GM23248 (cell line): Measurements from ENCODE around the gene GAB2. TPM values are rescaled to one million over a fixed set of nuclear protein-coding genes. Genes with fewer than 3 reads are reported as not detected.

Experiments
- DNase-seq: peaks from one replicate; pipeline ENCODE4 v3.0.0-alpha.2; 2015
- H2AFZ ChIP-seq: fragments of 200-600 bp; sonication (generic); 2 replicates; pipeline ENCODE4 v1.6.1; 2016; ENCODE audit warnings: antibody characterized with exemption
- H3F3A ChIP-seq: fragments of 200-600 bp; sonication (generic); 2 replicates; pipeline ENCODE4 v1.6.1; 2016; ENCODE audit warnings: mild to moderate bottlenecking, antibody characterized with exemption, mixed run types; ENCODE audit not compliant: insufficient read depth
- H3K27ac ChIP-seq: fragments of 200-600 bp; sonication (generic); 2 replicates; pipeline ENCODE4 v1.5.1; 2016; ENCODE audit warnings: mild to moderate bottlenecking
- H3K27me3 ChIP-seq: fragments of 200-600 bp; sonication (generic); replicated peaks from 2 replicates; pipeline ENCODE4 v1.6.1; 2016; ENCODE audit warnings: mild to moderate bottlenecking; ENCODE audit not compliant: insufficient read depth
- H3K36me3 ChIP-seq: fragments of 200-600 bp; sonication (generic); 2 replicates; pipeline ENCODE4 v1.6.1; 2016; ENCODE audit warnings: low read depth, mild to moderate bottlenecking
- H3K4me1 ChIP-seq: fragments of 200-600 bp; sonication (generic); 2 replicates; pipeline ENCODE4 v1.6.1; 2016; ENCODE audit warnings: mild to moderate bottlenecking; ENCODE audit not compliant: insufficient read depth
- H3K4me2 ChIP-seq: fragments of 200-600 bp; sonication (generic); one replicate; pipeline ENCODE4 v1.6.1; 2016; ENCODE audit warnings: mild to moderate bottlenecking; ENCODE audit not compliant: unreplicated experiment
- H3K4me3 ChIP-seq: fragments of 200-600 bp; sonication (generic); 2 replicates; pipeline ENCODE4 v1.5.1; 2016; ENCODE audit warnings: mild to moderate bottlenecking
- H3K79me2 ChIP-seq: fragments of 200-600 bp; sonication (generic); 2 replicates; pipeline ENCODE4 v1.6.1; 2016; ENCODE audit warnings: mild to moderate bottlenecking; ENCODE audit not compliant: insufficient read depth
- H3K9ac ChIP-seq: fragments of 200-600 bp; sonication (generic); 2 replicates; pipeline ENCODE4 v1.6.1; 2016; ENCODE audit warnings: mild to moderate bottlenecking
- H3K9me2 ChIP-seq: fragments of 200-600 bp; sonication (generic); 2 replicates; pipeline ENCODE4 v1.6.1; 2016; ENCODE audit warnings: mixed run types, mild to moderate bottlenecking, moderate library complexity; ENCODE audit not compliant: insufficient read depth
- H3K9me3 ChIP-seq: fragments of 200-600 bp; sonication (generic); one replicate; pipeline ENCODE4 v1.6.1; 2017; ENCODE audit warnings: low read depth
- H4K20me1 ChIP-seq: fragments of 200-600 bp; sonication (generic); 2 replicates; pipeline ENCODE4 v1.6.0; 2016; ENCODE audit not compliant: insufficient read depth
- EZH2 ChIP-seq: fragments of 200-600 bp; sonication (generic); IDR thresholded peaks from 2 replicates; pipeline ENCODE4 v1.6.1; 2018; ENCODE audit warnings: antibody characterized with exemption, mild to moderate bottlenecking; ENCODE audit not compliant: insufficient read depth, poor library complexity, severe bottlenecking
- EZH2phosphoT487 ChIP-seq: fragments of 200-600 bp; sonication (generic); IDR thresholded peaks from 2 replicates; pipeline ENCODE4 v1.6.1; 2018; ENCODE audit warnings: antibody characterized with exemption, moderate library complexity, mild to moderate bottlenecking, low read depth; ENCODE audit not compliant: insufficient read depth
- WGBS, 2 experiments: methylation state at CpG; one replicate each; pipeline ENCODE4 v1.1.6; 2015 to 2017; ENCODE audit warnings: low lambda C conversion rate in 2 of 2, low coverage in 1 of 2; ENCODE audit errors: missing lambda C conversion rate in 2 of 2; 5-methylcytosine and 5-hydroxymethylcytosine counted together
- in situ Hi-C: fragments of 300-500 bp; cut with MboI; formaldehyde crosslinking; loops from 2 replicates; pipeline ENCODE4 v1.15.0; 2020
- polyA plus RNA-seq: library from polyadenylated mRNA; unstranded; fragments of >200 nt; fragmentation: Nextera tagmentation; extraction: Ambion mirVana; gene quantifications from 2 replicates; pipeline ENCODE4 v1.2.1, GENCODE V29; 2016
- total RNA-seq: library from RNA; depleted of rRNA; stranded (reverse); fragments of >200 nt; shearing (Covaris generic); gene quantifications from 2 replicates; pipeline ENCODE4 v1.2.3, GENCODE V29; 2014

The GAB2 gene
- total and polyA plus RNA-seq, 2 experiments from 2014 or later: 1.8 to 12.2 TPM

DNA sequence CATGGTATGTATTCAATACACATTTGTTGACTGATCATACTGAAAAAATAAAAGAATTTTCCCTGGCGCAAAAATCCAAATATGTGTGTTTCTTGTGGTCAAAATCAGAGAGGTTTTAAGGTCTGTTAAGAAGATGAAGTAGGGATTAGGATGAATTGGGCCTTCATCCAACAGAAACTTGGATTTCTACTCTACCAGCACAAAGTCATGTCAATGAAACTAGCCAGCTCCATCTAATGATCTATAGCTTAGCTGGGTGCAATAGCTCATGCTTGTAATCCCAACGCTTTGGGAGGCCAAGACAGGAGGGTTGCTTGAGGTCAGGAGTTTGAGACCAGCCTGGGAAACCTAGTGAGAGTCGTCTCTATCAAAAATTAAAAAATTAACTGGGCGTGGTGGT, 163.4 kb downstream of the GAB2 start:
- Histone ChIP-seq H3K27ac (no peak overlapping the region), H3K4me2 (no peak overlapping the region), H2AFZ (no peak overlapping the region), H4K20me1 (no peaks in the 10 kb centered on the region), H3K4me3 (no peak overlapping the region), H3K79me2 (no peaks in the 10 kb centered on the region), H3K27me3 (no peaks in the 10 kb centered on the region), H3K9ac (no peak overlapping the region), H3K9me2 (no peaks in the 10 kb centered on the region), H3K4me1 (peaks cover 39% of the 10 kb centered on the region), H3F3A (peaks cover 29% of the 10 kb centered on the region), H3K36me3 (no peaks in the 10 kb centered on the region), H3K9me3 (no peaks in the 10 kb centered on the region)
- 95 to 99% methylated on average over 4 of the region's 4 CpGs for WGBS, 2 experiments
- no peak for DNase-seq
- TF ChIP-seq EZH2phosphoT487 (no peak), EZH2 (no peak)
- in situ Hi-C loops: no loop called here

DNA sequence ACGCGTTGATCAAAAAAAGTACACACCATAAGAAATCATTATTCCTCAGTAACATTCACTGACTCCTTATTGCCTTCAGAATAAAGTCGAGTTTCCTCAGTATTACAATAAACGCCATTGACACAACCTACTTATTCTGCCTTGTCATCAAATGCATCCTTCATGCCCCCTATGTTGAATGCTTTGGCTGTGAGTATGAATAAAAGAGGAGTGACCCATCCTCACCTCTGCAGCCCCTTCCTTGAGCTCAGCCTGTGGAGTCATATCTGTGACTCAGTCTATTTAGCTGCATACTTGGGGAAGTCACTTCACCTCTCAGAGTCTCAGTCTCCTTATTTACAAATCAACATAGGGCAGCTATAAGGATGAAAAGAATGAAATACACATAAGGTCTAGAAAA, 163.8 kb downstream of the GAB2 start:
- no peak overlapping the region for H3K9ac ChIP-seq
- TF ChIP-seq EZH2phosphoT487: no peak
- TF ChIP-seq EZH2: no peak
- 67% methylated on average over 4 of the region's 4 CpGs for WGBS, 2 experiments
- H3F3A ChIP-seq: peaks cover 33% of the 10 kb centered on the region
- no peaks in the 10 kb centered on the region for H3K36me3 ChIP-seq
- no peak overlapping the region for H3K27ac ChIP-seq
- in situ Hi-C loops: no loop called here
- DNase-seq: peak; percentile 52
- H3K27me3 ChIP-seq: no peaks in the 10 kb centered on the region
- no peaks in the 10 kb centered on the region for H3K9me3 ChIP-seq
- peaks cover 39% of the 10 kb centered on the region for H3K4me1 ChIP-seq
- H3K9me2 ChIP-seq: no peaks in the 10 kb centered on the region
- no peak overlapping the region for H2AFZ ChIP-seq
- H4K20me1 ChIP-seq: no peaks in the 10 kb centered on the region
- no peaks in the 10 kb centered on the region for H3K79me2 ChIP-seq
- no peak overlapping the region for H3K4me2 ChIP-seq
- no peak overlapping the region for H3K4me3 ChIP-seq

DNA sequence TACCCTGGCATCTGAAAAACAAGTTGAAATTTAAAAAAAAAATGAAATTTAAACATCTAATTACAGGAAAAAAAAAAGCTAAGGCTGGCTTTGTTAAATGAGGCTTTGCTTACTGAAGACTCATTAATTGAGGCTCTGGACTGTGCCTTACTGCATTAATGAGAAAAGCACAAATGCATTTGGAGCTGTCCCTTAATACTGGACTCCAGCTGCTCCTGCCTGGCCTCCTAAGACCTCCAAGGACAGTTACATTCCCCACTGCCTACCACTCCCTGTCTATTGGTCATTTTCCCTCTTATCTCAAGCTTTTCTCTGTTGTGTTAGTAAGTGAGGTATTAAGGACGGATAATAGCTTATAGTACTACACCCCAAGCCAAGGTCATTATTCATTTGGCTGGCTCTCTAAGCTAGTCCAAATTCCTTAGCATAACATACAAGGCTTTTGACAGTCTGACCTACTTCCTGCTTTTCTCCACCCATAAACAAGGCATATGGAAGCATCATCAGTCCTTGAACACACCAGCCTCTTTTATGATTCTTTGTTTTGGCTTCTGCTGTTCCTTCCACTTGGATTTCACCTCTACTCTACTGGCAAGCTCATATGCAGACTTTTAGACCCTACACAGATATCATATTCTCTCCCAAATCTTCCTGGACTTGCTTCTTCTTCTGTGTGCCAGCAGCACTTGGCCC, 166.4 kb downstream of the GAB2 start:
- H3F3A ChIP-seq: peaks cover 39% of the 10 kb centered on the region
- H3K9ac ChIP-seq: no peak overlapping the region
- H3K4me1 ChIP-seq: peaks cover 27% of the 10 kb centered on the region
- TF ChIP-seq EZH2 (no peak), EZH2phosphoT487 (no peak)
- H2AFZ ChIP-seq: no peak overlapping the region
- H3K9me2 ChIP-seq: no peaks in the 10 kb centered on the region
- no peaks in the 10 kb centered on the region for H3K79me2 ChIP-seq
- no peak overlapping the region for H3K4me3 ChIP-seq
- no peaks in the 10 kb centered on the region for H3K9me3 ChIP-seq
- H3K27ac ChIP-seq: no peak overlapping the region
- in situ Hi-C loops: no loop called here
- no peaks in the 10 kb centered on the region for H3K27me3 ChIP-seq
- DNase-seq: peak; percentile 56
- WGBS, 2 experiments: 12 to 19% methylated on average over 1 of the region's 1 CpG
- H3K4me2 ChIP-seq: peak overlapping the region; percentile 32
- no peaks in the 10 kb centered on the region for H3K36me3 ChIP-seq
- H4K20me1 ChIP-seq: no peaks in the 10 kb centered on the region

DNA sequence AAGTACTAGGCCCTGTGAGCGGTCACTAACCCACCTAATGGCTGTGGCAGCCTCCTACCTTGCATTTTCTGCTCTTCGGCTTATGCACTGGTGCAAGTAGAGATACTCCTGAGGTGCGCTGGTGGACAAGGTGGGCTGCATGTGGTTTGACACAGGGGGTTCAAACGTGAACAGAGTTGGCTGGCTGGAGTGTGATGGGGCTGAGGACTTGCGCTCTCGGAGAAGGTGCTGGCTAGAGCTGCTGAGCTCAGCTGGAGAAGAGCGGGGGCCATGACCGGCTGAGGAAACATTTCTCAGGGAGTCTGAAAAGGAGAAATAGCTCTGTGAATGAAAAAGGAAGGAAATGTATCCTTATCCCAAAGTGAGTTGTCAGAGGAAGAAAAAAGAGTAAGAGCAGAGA, 167.5 kb downstream of the GAB2 start:
- H4K20me1 ChIP-seq: no peaks in the 10 kb centered on the region
- H3K36me3 ChIP-seq: no peaks in the 10 kb centered on the region
- no peak for DNase-seq
- H3F3A ChIP-seq: peaks cover 33% of the 10 kb centered on the region
- no peak overlapping the region for H3K9ac ChIP-seq
- TF ChIP-seq EZH2phosphoT487 (no peak), EZH2 (no peak)
- H2AFZ ChIP-seq: no peak overlapping the region
- H3K4me1 ChIP-seq: peaks cover 24% of the 10 kb centered on the region
- no peaks in the 10 kb centered on the region for H3K9me3 ChIP-seq
- H3K4me3 ChIP-seq: no peak overlapping the region
- H3K27me3 ChIP-seq: no peaks in the 10 kb centered on the region
- 88 to 93% methylated on average over 8 of the region's 8 CpGs for WGBS, 2 experiments
- no peak overlapping the region for H3K27ac ChIP-seq
- H3K79me2 ChIP-seq: no peaks in the 10 kb centered on the region
- no peaks in the 10 kb centered on the region for H3K9me2 ChIP-seq
- no peak overlapping the region for H3K4me2 ChIP-seq
- in situ Hi-C loops: no loop called here

DNA sequence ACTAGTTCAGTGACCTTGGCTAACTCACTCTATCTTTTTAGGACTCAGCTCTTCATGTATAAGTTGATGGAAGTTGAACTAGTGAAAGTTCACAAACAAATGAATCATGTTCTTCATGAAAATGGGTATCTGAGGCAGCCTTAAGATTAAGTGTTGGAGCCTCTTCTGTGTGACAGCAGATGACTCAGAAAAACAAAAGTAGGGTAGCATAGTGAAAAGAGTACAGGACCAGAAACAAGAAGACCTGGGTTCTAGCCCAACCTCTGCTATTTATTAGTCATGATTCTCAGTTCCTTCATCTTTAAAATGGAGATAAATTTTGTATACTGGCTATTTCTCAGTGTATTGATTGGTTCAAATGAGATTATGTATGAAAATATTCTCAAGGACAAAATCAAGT, 168.7 kb downstream of the GAB2 start:
- DNase-seq: no peak
- H3K4me1 ChIP-seq: peaks cover 28% of the 10 kb centered on the region
- peaks cover 39% of the 10 kb centered on the region for H3F3A ChIP-seq
- H3K9ac ChIP-seq: no peak overlapping the region
- H4K20me1 ChIP-seq: no peaks in the 10 kb centered on the region
- in situ Hi-C loops: no loop called here
- H3K9me2 ChIP-seq: no peaks in the 10 kb centered on the region
- TF ChIP-seq EZH2phosphoT487 (no peak), EZH2 (no peak)
- H3K4me3 ChIP-seq: no peak overlapping the region
- no peak overlapping the region for H3K27ac ChIP-seq
- H3K79me2 ChIP-seq: no peaks in the 10 kb centered on the region
- H3K9me3 ChIP-seq: no peaks in the 10 kb centered on the region
- no peaks in the 10 kb centered on the region for H3K27me3 ChIP-seq
- H2AFZ ChIP-seq: no peak overlapping the region
- H3K4me2 ChIP-seq: no peak overlapping the region
- no peaks in the 10 kb centered on the region for H3K36me3 ChIP-seq
